CD14-positive monocyte (primary cell): ENCODE results near the gene OR2S2. TPM values are rescaled to one million over a fixed set of nuclear protein-coding genes. Genes with fewer than 3 reads are reported as not detected.

ENCODE experiments used
- DNase-seq, 3 donors: peaks; one replicate each; pipeline ENCODE4 v3.0.0-alpha.2; 2011 to 2022
- H2AFZ ChIP-seq: 2 replicates; pipeline ENCODE4 v1.6.0; 2012; ENCODE audit warnings: mild to moderate bottlenecking, low read depth, low read length, inconsistent platforms; ENCODE audit not compliant: insufficient read depth, poor library complexity, severe bottlenecking
- H3K27ac ChIP-seq, 2 donors: 1 replicate in 1 of 2; 2 replicates in 1 of 2; pipeline ENCODE4 v1.5.1; 2012 to 2013; ENCODE audit warnings: low read length in 2 of 2, control low read depth in 1 of 2, inconsistent platforms in 1 of 2, low read depth in 1 of 2, mild to moderate bottlenecking in 1 of 2
- H3K27me3 ChIP-seq, 2 donors: one replicate each; pipeline versions ENCODE4 v1.6.0 to v1.6.1; 2011 to 2013; ENCODE audit warnings: low read length in 2 of 2; ENCODE audit not compliant: control insufficient read depth in 2 of 2, insufficient read depth in 2 of 2
- H3K36me3 ChIP-seq, 2 donors: replicated peaks in 1 of 2; 1 replicate in 1 of 2; 2 replicates in 1 of 2; pipeline versions ENCODE4 v1.5.1 to v1.6.1; 2012 to 2013; ENCODE audit warnings: low read length in 2 of 2, control low read depth in 1 of 2, inconsistent platforms in 1 of 2, mild to moderate bottlenecking in 1 of 2; ENCODE audit not compliant: insufficient read depth in 2 of 2, control insufficient read depth in 1 of 2
- H3K4me1 ChIP-seq, 2 donors: 1 replicate in 1 of 2; 2 replicates in 1 of 2; pipeline versions ENCODE4 v1.5.1 to v1.6.1; 2012 to 2013; ENCODE audit warnings: low read length in 2 of 2, control low read depth in 1 of 2, inconsistent platforms in 1 of 2, mild to moderate bottlenecking in 1 of 2, moderate library complexity in 1 of 2; ENCODE audit not compliant: insufficient read depth in 2 of 2, control insufficient read depth in 1 of 2
- H3K4me2 ChIP-seq: replicated peaks from 2 replicates; pipeline ENCODE3; 2012; ENCODE audit warnings: low read length, moderate library complexity, mild to moderate bottlenecking; ENCODE audit not compliant: poor library complexity, severe bottlenecking; ENCODE audit errors: extremely low read depth
- H3K4me3 ChIP-seq, 3 experiments: fragments of 200-600 bp in 1 of 3; sonication (generic) in 1 of 3; replicated peaks in 1 of 3; 1 replicate in 2 of 3; 2 replicates in 1 of 3; pipeline ENCODE4 v1.5.1; 2011 to 2013; ENCODE audit warnings: low read length in 3 of 3, mild to moderate bottlenecking in 3 of 3, control low read depth in 2 of 3, low read depth in 2 of 3, inconsistent platforms in 1 of 3, moderate library complexity in 1 of 3
- H3K79me2 ChIP-seq: 2 replicates; pipeline ENCODE4 v1.6.0; 2012; ENCODE audit warnings: mild to moderate bottlenecking, control low read depth, inconsistent platforms, low read length, moderate library complexity; ENCODE audit not compliant: insufficient read depth
- H3K9ac ChIP-seq: 2 replicates; pipeline ENCODE4 v1.6.0; 2017; ENCODE audit warnings: low read length, mild to moderate bottlenecking; ENCODE audit not compliant: insufficient read depth, poor library complexity, severe bottlenecking
- H3K9me3 ChIP-seq, 2 donors: replicated peaks in 1 of 2; 1 replicate in 1 of 2; 2 replicates in 1 of 2; pipeline versions ENCODE4 v1.5.1 to v1.6.1; 2012 to 2013; ENCODE audit warnings: low read length in 2 of 2, control low read depth in 1 of 2; ENCODE audit not compliant: control insufficient read depth in 1 of 2, insufficient read depth in 1 of 2
- H4K20me1 ChIP-seq: 2 replicates; pipeline ENCODE4 v1.6.0; 2012; ENCODE audit warnings: mild to moderate bottlenecking, low read length, control low read depth, moderate library complexity; ENCODE audit not compliant: insufficient read depth
- H3K27ac Mint-ChIP-seq, 7 donors: one replicate each; pipeline ENCODE4 v1.8.0; 2020; ENCODE audit warnings: mild to moderate bottlenecking in 7 of 7, mixed read lengths in 7 of 7, moderate library complexity in 6 of 7, inconsistent platforms in 2 of 7
- H3K27me3 Mint-ChIP-seq, 3 donors: one replicate each; pipeline ENCODE4 v1.8.0; 2021 to 2022; ENCODE audit warnings: low read depth in 3 of 3, mild to moderate bottlenecking in 3 of 3, mixed read lengths in 3 of 3, moderate library complexity in 3 of 3, inconsistent platforms in 1 of 3
- H3K36me3 Mint-ChIP-seq, 2 donors: one replicate each; pipeline ENCODE4 v1.8.0; 2020; ENCODE audit warnings: mixed read lengths in 2 of 2, inconsistent platforms in 1 of 2, mild to moderate bottlenecking in 1 of 2
- H3K4me1 Mint-ChIP-seq: one replicate; pipeline ENCODE4 v1.8.0; 2020; ENCODE audit warnings: mild to moderate bottlenecking, mixed read lengths
- H3K4me3 Mint-ChIP-seq, 2 donors: one replicate each; pipeline ENCODE4 v1.8.0; 2020; ENCODE audit warnings: mild to moderate bottlenecking in 2 of 2, mixed read lengths in 2 of 2, moderate library complexity in 1 of 2
- H3K9me3 Mint-ChIP-seq, 7 donors: one replicate each; pipeline ENCODE4 v1.8.0; 2020 to 2022; ENCODE audit warnings: mixed read lengths in 7 of 7, mild to moderate bottlenecking in 6 of 7, moderate library complexity in 6 of 7, inconsistent platforms in 2 of 7
- CTCF ChIP-seq: fragments of 200-600 bp; IDR thresholded peaks from one replicate; pipeline ENCODE4 v1.8.0; 2022; ENCODE audit warnings: antibody characterized with exemption, mild to moderate bottlenecking
- WGBS: methylation state at CpG from one replicate; pipeline ENCODE4 v1.1.5; 2013; ENCODE audit warnings: missing lambda C conversion rate; ENCODE audit not compliant: insufficient coverage; 5-methylcytosine and 5-hydroxymethylcytosine counted together
- intact Hi-C, 2 donors: fragments of 100-400 bp; cut with micrococcal nuclease; formaldehyde crosslinking; loops; one replicate each; pipeline versions ENCODE4 v1.15.0 to v1.15.1; 2023
- polyA plus RNA-seq, 3 donors: library from polyadenylated mRNA; depleted of rRNA in 1 of 3; unstranded in 2 of 3; stranded (reverse) in 1 of 3; fragments of 300-500 nt in 2 of 3; fragments of >200 nt in 1 of 3; fragmentation: Illumina TruSeq in 2 of 3; gene quantifications; 1 replicate in 2 of 3; 2 replicates in 1 of 3; pipeline ENCODE4 v1.2.3, GENCODE V29; 2012 to 2021

The OR2S2 gene
- polyA plus RNA-seq, 3 donors = not detected

GRCh38 chr9:35929453-35929718 is 28.6 kb downstream of the OR2S2 start:
- Histone ChIP-seq H3K4me3 (no peak overlapping the region), H3K4me1 (no peaks in the 10 kb centered on the region), H3K9ac (no peak overlapping the region), H3K36me3 (no peaks in the 10 kb centered on the region), H4K20me1 (no peaks in the 10 kb centered on the region), H3K79me2 (no peaks in the 10 kb centered on the region), H3K9me3 (no peaks in the 10 kb centered on the region), H3K27me3 (no peaks in the 10 kb centered on the region), H3K27ac (no peak overlapping the region), H3K4me2 (no peak overlapping the region), H2AFZ (no peak overlapping the region)
- peaks cover 9% of the 10 kb centered on the region for H3K4me1 Mint-ChIP-seq
- no peaks in the 10 kb centered on the region for H3K36me3 Mint-ChIP-seq
- no peak overlapping the region for H3K27ac Mint-ChIP-seq
- no peak for TF ChIP-seq CTCF
- H3K27me3 Mint-ChIP-seq = peaks cover 0 to 5% (median 0%) of the 10 kb centered on the region in 3 donors
- DNase-seq = no peak
- intact Hi-C loops = no loop called here
- WGBS = no CpG with 5 or more reads among the region's 6 CpGs
- H3K9me3 Mint-ChIP-seq = no peaks in the 10 kb centered on the region
- H3K4me3 Mint-ChIP-seq = no peak overlapping the region

GRCh38 chr9:35928591-35929452 is 29.1 kb downstream of the OR2S2 start:
- Histone ChIP-seq H4K20me1 (no peaks in the 10 kb centered on the region), H3K36me3 (no peaks in the 10 kb centered on the region), H3K79me2 (no peaks in the 10 kb centered on the region), H3K9me3 (no peaks in the 10 kb centered on the region), H3K9ac (no peak overlapping the region), H3K4me1 (no peaks in the 10 kb centered on the region), H3K4me3 (no peak overlapping the region), H3K27me3 (no peaks in the 10 kb centered on the region), H3K4me2 (no peak overlapping the region), H3K27ac (no peak overlapping the region), H2AFZ (no peak overlapping the region)
- WGBS = 90% methylated on average over 6 of the region's 9 CpGs
- Mint-ChIP-seq H3K4me1 (peaks cover 13% of the 10 kb centered on the region), H3K4me3 (no peak overlapping the region), H3K9me3 (no peaks in the 10 kb centered on the region), H3K36me3 (no peaks in the 10 kb centered on the region), H3K27me3 (peaks cover 0 to 5% (median 0%) of the 10 kb centered on the region in 3 donors), H3K27ac (no peak overlapping the region)
- no peak for DNase-seq
- intact Hi-C loops = no loop called here
- no peak for TF ChIP-seq CTCF
